Measurements from ENCODE around the gene TGFBR2.

DNA sequence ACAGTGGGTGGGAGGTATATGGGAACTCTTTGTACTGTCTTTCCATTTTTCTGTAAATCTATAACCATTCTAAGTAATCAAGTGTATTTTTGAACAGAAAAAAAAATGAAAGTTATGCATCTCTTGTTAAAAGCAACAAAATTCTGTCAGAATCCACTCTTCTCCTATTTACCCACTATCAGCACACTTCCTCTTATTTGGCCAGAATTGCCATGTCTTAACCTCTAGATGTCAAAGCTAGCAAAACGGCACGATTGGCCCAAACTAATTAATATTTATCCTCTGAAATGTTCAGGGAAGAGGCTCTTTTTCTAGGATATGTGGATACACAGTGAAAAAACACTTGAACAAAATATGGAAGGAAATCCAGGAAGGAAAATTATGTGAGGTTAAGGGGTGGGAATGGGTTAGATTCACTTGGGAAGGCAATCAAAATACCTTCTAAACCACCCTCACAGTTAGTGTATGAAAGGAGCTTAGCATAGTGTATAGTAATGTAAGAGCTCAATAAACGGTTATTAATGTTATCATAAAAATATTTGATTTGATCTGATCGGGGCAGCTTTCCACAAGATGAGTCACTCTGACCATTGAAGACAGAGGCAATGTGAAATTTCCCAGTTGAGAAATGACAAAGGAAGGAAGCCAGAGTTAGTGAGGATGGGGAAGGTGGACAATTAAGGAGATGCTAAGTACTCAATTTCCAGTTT, 20.1 kb upstream of the TGFBR2 start:
- TF ChIP-seq, protein P1, sequence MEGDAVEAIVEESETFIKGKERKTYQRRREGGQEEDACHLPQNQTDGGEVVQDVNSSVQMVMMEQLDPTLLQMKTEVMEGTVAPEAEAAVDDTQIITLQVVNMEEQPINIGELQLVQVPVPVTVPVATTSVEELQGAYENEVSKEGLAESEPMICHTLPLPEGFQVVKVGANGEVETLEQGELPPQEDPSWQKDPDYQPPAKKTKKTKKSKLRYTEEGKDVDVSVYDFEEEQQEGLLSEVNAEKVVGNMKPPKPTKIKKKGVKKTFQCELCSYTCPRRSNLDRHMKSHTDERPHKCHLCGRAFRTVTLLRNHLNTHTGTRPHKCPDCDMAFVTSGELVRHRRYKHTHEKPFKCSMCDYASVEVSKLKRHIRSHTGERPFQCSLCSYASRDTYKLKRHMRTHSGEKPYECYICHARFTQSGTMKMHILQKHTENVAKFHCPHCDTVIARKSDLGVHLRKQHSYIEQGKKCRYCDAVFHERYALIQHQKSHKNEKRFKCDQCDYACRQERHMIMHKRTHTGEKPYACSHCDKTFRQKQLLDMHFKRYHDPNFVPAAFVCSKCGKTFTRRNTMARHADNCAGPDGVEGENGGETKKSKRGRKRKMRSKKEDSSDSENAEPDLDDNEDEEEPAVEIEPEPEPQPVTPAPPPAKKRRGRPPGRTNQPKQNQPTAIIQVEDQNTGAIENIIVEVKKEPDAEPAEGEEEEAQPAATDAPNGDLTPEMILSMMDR (optimal IDR thresholded peaks at IDR 0.05 in 1 of 3, IDR thresholded peaks at IDR 0.05 in 1 of 3, conservative IDR thresholded peaks at IDR 0.05 in 1 of 3; ENCODE audit: extremely low read depth in 1 of 3, insufficient read depth in 2 of 3, low read length in 3 of 3), result no peak
- no peak for TF ChIP-seq EZH2 (IDR thresholded peaks at IDR 0.05; ENCODE audit: low read length)

All from keratinocyte (primary cell).